MM.1S (cell line): Measurements from ENCODE around the gene PRKG1.

Source experiments
- DNase-seq: peaks from one replicate; pipeline ENCODE4 v3.0.0-alpha.2; 2015
- H2AFZ ChIP-seq: fragments of 300-600 bp; sonication (generic); 2 replicates; pipeline ENCODE4 v1.6.0; 2016; ENCODE audit warnings: antibody characterized with exemption, low read length
- H3F3A ChIP-seq: fragments of 300-600 bp; sonication (generic); 2 replicates; pipeline ENCODE4 v1.6.1; 2016; ENCODE audit warnings: mild to moderate bottlenecking, antibody characterized with exemption, low read length, moderate library complexity, mixed read lengths; ENCODE audit not compliant: insufficient read depth
- H3K27ac ChIP-seq: fragments of 300-600 bp; sonication (generic); 2 replicates; pipeline ENCODE4 v1.5.1; 2016; ENCODE audit warnings: mild to moderate bottlenecking, low read length
- H3K27me3 ChIP-seq: fragments of 300-600 bp; sonication (generic); replicated peaks from 2 replicates; pipeline ENCODE4 v1.6.0; 2016; ENCODE audit warnings: low read length; ENCODE audit not compliant: insufficient read depth
- H3K36me3 ChIP-seq: fragments of 300-600 bp; sonication (generic); replicated peaks from 2 replicates; pipeline ENCODE4 v1.6.1; 2016; ENCODE audit warnings: mild to moderate bottlenecking, low read length, mixed read lengths; ENCODE audit not compliant: insufficient read depth
- H3K4me1 ChIP-seq: fragments of 300-600 bp; sonication (generic); 2 replicates; pipeline ENCODE4 v1.6.1; 2016; ENCODE audit warnings: low read length, mixed read lengths
- H3K4me2 ChIP-seq: fragments of 300-600 bp; sonication (generic); 2 replicates; pipeline ENCODE4 v1.6.0; 2016; ENCODE audit warnings: low read depth, low read length
- H3K4me3 ChIP-seq: fragments of 300-600 bp; sonication (generic); 2 replicates; pipeline ENCODE4 v1.5.1; 2016; ENCODE audit warnings: low read length, mixed read lengths
- H3K79me2 ChIP-seq: fragments of 300-600 bp; sonication (generic); 2 replicates; pipeline ENCODE4 v1.6.1; 2016; ENCODE audit warnings: mixed run types, low read length, mixed read lengths
- H3K9ac ChIP-seq: fragments of 300-600 bp; sonication (generic); 2 replicates; pipeline ENCODE4 v1.6.1; 2016; ENCODE audit warnings: low read length, mixed read lengths
- H3K9me2 ChIP-seq: fragments of 300-600 bp; sonication (generic); replicated peaks from 2 replicates; pipeline ENCODE4 v1.6.1; 2016; ENCODE audit warnings: mild to moderate bottlenecking, low read length, mixed read lengths; ENCODE audit not compliant: insufficient read depth
- H3K9me3 ChIP-seq: fragments of 300-600 bp; sonication (generic); replicated peaks from 2 replicates; pipeline ENCODE4 v1.6.1; 2016; ENCODE audit warnings: mild to moderate bottlenecking, low read length, mixed read lengths; ENCODE audit not compliant: insufficient read depth
- H4K20me1 ChIP-seq: fragments of 300-600 bp; sonication (generic); 2 replicates; pipeline ENCODE4 v1.6.1; 2016; ENCODE audit warnings: mild to moderate bottlenecking, low read length, moderate library complexity, mixed read lengths; ENCODE audit not compliant: insufficient read depth
- EZH2 ChIP-seq: fragments of 300-600 bp; sonication (generic); optimal IDR thresholded peaks from 2 replicates; pipeline ENCODE3; 2017; ENCODE audit warnings: low read depth, mild to moderate bottlenecking, antibody characterized with exemption, low read length, mixed read lengths
- EZH2phosphoT487 ChIP-seq: fragments of 300-600 bp; sonication (generic); IDR thresholded peaks from 2 replicates; pipeline ENCODE4 v1.6.1; 2018; ENCODE audit warnings: antibody characterized with exemption, low read length
- TF ChIP-seq, protein P1 (sequence below): fragments of 300-600 bp; sonication (generic); IDR thresholded peaks from 2 replicates; pipeline ENCODE4 v1.5.1; 2016; ENCODE audit warnings: antibody characterized with exemption, low read length, mixed read lengths

PRKG1 gene

DNA sequence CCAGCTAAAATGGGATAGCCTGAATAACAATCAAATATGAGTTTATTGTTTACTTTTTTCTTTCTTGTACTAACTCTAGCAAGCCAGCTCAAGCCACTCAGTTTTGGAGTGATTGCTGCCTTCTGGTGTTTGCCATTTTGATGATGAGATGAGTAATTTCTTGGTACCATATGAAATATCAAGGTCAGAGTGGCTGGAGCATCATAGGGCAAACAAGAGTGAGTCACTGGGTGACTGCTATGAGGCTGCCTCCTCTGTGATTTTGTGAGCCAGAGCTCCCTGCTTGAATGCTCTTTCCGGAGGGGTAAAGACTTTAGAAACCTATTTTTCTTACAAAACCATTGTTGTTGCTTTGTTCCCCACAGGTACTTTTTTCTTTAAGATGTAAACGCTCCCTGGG lies 295.6 kb downstream of the PRKG1 start:
- Histone ChIP-seq H4K20me1 (no peaks in the 10 kb centered on the region), H3K9me3 (no peaks in the 10 kb centered on the region), H3K27ac (no peak overlapping the region), H3K27me3 (no peaks in the 10 kb centered on the region), H3K9ac (no peak overlapping the region), H3K4me1 (no peaks in the 10 kb centered on the region), H2AFZ (no peak overlapping the region), H3K4me3 (no peak overlapping the region), H3K4me2 (no peak overlapping the region), H3K9me2 (no peaks in the 10 kb centered on the region), H3K79me2 (no peaks in the 10 kb centered on the region), H3K36me3 (no peaks in the 10 kb centered on the region), H3F3A (no peaks in the 10 kb centered on the region)
- DNase-seq: no peak
- no peak for TF ChIP-seq EZH2phosphoT487
- TF ChIP-seq, protein P1, sequence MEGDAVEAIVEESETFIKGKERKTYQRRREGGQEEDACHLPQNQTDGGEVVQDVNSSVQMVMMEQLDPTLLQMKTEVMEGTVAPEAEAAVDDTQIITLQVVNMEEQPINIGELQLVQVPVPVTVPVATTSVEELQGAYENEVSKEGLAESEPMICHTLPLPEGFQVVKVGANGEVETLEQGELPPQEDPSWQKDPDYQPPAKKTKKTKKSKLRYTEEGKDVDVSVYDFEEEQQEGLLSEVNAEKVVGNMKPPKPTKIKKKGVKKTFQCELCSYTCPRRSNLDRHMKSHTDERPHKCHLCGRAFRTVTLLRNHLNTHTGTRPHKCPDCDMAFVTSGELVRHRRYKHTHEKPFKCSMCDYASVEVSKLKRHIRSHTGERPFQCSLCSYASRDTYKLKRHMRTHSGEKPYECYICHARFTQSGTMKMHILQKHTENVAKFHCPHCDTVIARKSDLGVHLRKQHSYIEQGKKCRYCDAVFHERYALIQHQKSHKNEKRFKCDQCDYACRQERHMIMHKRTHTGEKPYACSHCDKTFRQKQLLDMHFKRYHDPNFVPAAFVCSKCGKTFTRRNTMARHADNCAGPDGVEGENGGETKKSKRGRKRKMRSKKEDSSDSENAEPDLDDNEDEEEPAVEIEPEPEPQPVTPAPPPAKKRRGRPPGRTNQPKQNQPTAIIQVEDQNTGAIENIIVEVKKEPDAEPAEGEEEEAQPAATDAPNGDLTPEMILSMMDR: no peak

DNA sequence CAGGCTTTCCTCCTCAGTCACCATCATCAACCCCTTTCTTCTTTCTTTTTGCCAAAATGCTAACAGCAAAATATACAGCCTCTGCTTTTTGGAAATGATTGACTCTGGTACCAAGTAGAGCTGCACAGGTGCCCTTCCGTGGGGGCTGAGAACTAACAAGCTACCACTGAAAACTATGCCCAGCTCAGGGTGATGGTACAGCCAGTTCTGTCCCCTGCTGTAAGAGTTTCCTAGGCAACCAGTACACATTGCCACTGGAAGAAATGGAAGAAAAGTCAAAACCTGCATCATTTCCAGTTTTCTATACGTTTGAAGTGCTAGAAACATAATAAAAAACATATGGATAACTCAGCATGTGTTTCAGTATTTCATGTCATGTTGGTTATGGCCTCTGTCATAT lies 297.5 kb downstream of the PRKG1 start:
- H3K9me2 ChIP-seq: no peaks in the 10 kb centered on the region
- DNase-seq: no peak
- H3K4me2 ChIP-seq: no peak overlapping the region
- no peaks in the 10 kb centered on the region for H3K9me3 ChIP-seq
- TF ChIP-seq EZH2: no peak
- TF ChIP-seq, protein P1: no peak
- no peak for TF ChIP-seq EZH2phosphoT487
- no peaks in the 10 kb centered on the region for H4K20me1 ChIP-seq
- no peak overlapping the region for H3K9ac ChIP-seq
- H3F3A ChIP-seq: no peaks in the 10 kb centered on the region
- no peaks in the 10 kb centered on the region for H3K36me3 ChIP-seq
- no peak overlapping the region for H3K27ac ChIP-seq
- no peaks in the 10 kb centered on the region for H3K27me3 ChIP-seq
- no peaks in the 10 kb centered on the region for H3K4me1 ChIP-seq
- no peak overlapping the region for H2AFZ ChIP-seq
- no peak overlapping the region for H3K4me3 ChIP-seq
- no peaks in the 10 kb centered on the region for H3K79me2 ChIP-seq

DNA sequence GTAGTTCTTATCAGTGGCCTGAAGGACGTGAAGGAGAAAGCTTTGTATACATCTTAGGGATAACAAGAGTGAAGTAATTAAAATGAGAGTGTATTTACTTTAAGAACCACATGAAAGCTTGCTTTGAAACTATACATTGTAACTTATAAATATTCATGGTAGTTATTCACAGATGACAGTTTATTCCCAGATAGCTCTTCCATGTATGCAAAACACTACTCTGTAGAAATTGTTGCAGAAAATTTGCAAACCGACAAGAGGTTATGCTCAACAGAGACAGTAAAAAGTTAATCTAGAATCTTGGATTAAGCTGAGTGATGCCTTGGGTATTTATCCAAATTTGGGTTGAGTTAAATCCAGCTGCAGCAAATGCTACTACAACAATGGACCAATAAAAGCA lies 301.5 kb downstream of the PRKG1 start:
- no peaks in the 10 kb centered on the region for H4K20me1 ChIP-seq
- no peaks in the 10 kb centered on the region for H3K9me2 ChIP-seq
- no peaks in the 10 kb centered on the region for H3K27me3 ChIP-seq
- no peaks in the 10 kb centered on the region for H3K79me2 ChIP-seq
- H3F3A ChIP-seq: no peaks in the 10 kb centered on the region
- no peak overlapping the region for H3K27ac ChIP-seq
- no peaks in the 10 kb centered on the region for H3K36me3 ChIP-seq
- H2AFZ ChIP-seq: no peak overlapping the region
- no peak for TF ChIP-seq EZH2
- TF ChIP-seq EZH2phosphoT487: no peak
- no peak for DNase-seq
- H3K9me3 ChIP-seq: no peaks in the 10 kb centered on the region
- no peaks in the 10 kb centered on the region for H3K4me1 ChIP-seq
- H3K4me3 ChIP-seq: no peak overlapping the region
- H3K9ac ChIP-seq: no peak overlapping the region
- H3K4me2 ChIP-seq: no peak overlapping the region

DNA sequence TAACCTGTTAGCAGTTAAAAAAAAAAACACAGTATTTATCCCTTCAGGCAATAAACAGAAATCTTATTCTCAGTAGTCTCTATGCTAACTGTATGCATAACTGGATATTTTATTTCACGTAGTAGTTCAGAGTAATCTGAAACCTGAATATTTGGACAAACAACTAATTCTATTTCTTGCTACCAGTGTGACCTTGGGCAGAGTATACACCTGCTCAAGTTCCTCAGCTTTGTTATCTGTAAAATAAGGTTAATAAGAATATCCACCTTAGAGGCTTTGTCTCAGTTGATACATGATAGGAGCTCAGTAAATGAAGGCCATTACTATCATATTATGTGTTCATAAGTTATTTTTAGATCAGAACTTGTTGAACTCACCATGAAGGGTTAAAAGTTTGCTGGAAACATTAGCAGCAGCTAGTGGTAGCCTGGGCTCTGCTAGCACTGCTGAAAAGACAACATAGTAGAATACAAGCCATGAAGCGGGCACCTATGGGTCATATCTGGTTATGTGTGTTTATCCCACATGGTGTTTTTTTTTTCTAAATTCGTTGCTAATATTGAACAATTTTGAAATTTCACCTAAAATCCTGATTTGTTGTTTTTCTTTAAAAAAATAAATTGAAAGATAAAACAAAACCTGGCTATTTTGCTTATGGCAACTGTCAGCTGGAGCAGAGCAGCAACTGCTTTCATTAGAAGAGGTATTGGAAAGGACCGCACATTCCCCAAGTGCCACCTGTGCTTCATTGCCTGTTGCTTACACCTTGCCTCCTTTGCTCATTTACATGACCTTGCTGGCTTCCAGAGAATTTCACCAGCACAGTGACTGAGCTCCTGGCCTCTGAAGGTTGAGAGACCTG lies 303.0 kb downstream of the PRKG1 start:
- Histone ChIP-seq H3F3A (no peaks in the 10 kb centered on the region), H3K9me2 (no peaks in the 10 kb centered on the region), H3K27me3 (no peaks in the 10 kb centered on the region), H3K4me2 (no peak overlapping the region), H3K36me3 (no peaks in the 10 kb centered on the region), H3K4me1 (no peaks in the 10 kb centered on the region), H4K20me1 (no peaks in the 10 kb centered on the region), H3K79me2 (no peaks in the 10 kb centered on the region), H2AFZ (no peak overlapping the region), H3K9ac (no peak overlapping the region), H3K9me3 (no peaks in the 10 kb centered on the region), H3K4me3 (no peak overlapping the region), H3K27ac (no peak overlapping the region)
- no peak for DNase-seq
- TF ChIP-seq EZH2 (no peak), EZH2phosphoT487 (no peak)
- TF ChIP-seq, protein P1: no peak
